HL-60 (cell line): ENCODE data around the gene TGM5.

Experiments
- DNase-seq, 2 experiments: peaks; one replicate each; pipeline ENCODE4 v3.0.0-alpha.2; 2010 to 2020; ENCODE audit warnings: low read depth in 1 of 2, low spot score in 1 of 2
- H3K27ac ChIP-seq: fragments of 250-450 bp; sonication (Bioruptor Pico); replicated peaks from 2 replicates; pipeline ENCODE4 v1.5.1; 2020; ENCODE audit warnings: mild to moderate bottlenecking, moderate library complexity
- H3K27me3 ChIP-seq: fragments of 250-450 bp; sonication (Bioruptor Pico); 2 replicates; pipeline ENCODE4 v1.5.1; 2021; ENCODE audit warnings: mild to moderate bottlenecking, moderate library complexity; ENCODE audit not compliant: insufficient read depth, poor library complexity, severe bottlenecking
- H3K4me3 ChIP-seq: replicated peaks from 2 replicates; pipeline ENCODE4 v1.5.1; 2011; ENCODE audit warnings: mild to moderate bottlenecking, control low read depth, low read length; ENCODE audit not compliant: insufficient read depth
- CTCF ChIP-seq: IDR thresholded peaks from one replicate; pipeline ENCODE4 v1.5.1; 2011; ENCODE audit warnings: low read length, control low read depth, inconsistent platforms; ENCODE audit not compliant: insufficient read depth
- GABPA ChIP-seq: IDR thresholded peaks from 2 replicates; pipeline ENCODE4 v1.6.1; 2012; ENCODE audit warnings: low read depth
- POLR2AphosphoS5 ChIP-seq: IDR thresholded peaks from 2 replicates; pipeline ENCODE4 v1.6.1; 2012; ENCODE audit warnings: low read depth
- REST ChIP-seq: IDR thresholded peaks from 2 replicates; pipeline ENCODE4 v1.6.1; 2012; ENCODE audit warnings: low read depth; ENCODE audit not compliant: insufficient replicate concordance
- SPI1 ChIP-seq: IDR thresholded peaks from 2 replicates; pipeline ENCODE4 v1.6.1; 2012; ENCODE audit warnings: low read depth, mild to moderate bottlenecking, borderline replicate concordance

The TGM5 gene

GRCh38 chr15:43214592-43215295 is 52.0 kb downstream of the TGM5 start:
- Histone ChIP-seq H3K27me3 (no peaks in the 10 kb centered on the region), H3K27ac (no peak overlapping the region), H3K4me3 (no peak overlapping the region)
- no peak for DNase-seq
- TF ChIP-seq SPI1 (no peak), REST (no peak), POLR2AphosphoS5 (no peak)

GRCh38 chr15:43214169-43214568 is 52.6 kb downstream of the TGM5 start:
- no peak for DNase-seq
- no peak for TF ChIP-seq POLR2AphosphoS5
- TF ChIP-seq GABPA = no peak
- Histone ChIP-seq H3K27ac (no peak overlapping the region), H3K4me3 (no peak overlapping the region), H3K27me3 (no peaks in the 10 kb centered on the region)

- no peak overlapping the region for H3K4me3 ChIP-seq
- DNase-seq = no peak
- TF ChIP-seq REST (no peak), POLR2AphosphoS5 (no peak), SPI1 (no peak), CTCF (no peak), GABPA (no peak)
- peaks cover 2% of the 10 kb centered on the region for H3K27me3 ChIP-seq
- H3K27ac ChIP-seq = no peak overlapping the region
Observed at GRCh38 chr15:43213466-43213865, 53.3 kb downstream of the TGM5 start.

GRCh38 chr15:43212951-43213350 is 53.8 kb downstream of the TGM5 start:
- H3K4me3 ChIP-seq = no peak overlapping the region
- no peak overlapping the region for H3K27ac ChIP-seq
- peaks cover 2% of the 10 kb centered on the region for H3K27me3 ChIP-seq
- TF ChIP-seq GABPA = no peak
- DNase-seq = no peak

GRCh38 chr15:43212299-43212698 is 54.4 kb downstream of the TGM5 start:
- H3K27me3 ChIP-seq = peaks cover 2% of the 10 kb centered on the region
- no peak for DNase-seq
- TF ChIP-seq POLR2AphosphoS5 = no peak
- TF ChIP-seq GABPA = no peak
- no peak for TF ChIP-seq SPI1
- no peak for TF ChIP-seq CTCF
- TF ChIP-seq REST = no peak
- no peak overlapping the region for H3K4me3 ChIP-seq
- H3K27ac ChIP-seq = no peak overlapping the region
